Hippocampal formation (tissue), 2 donors: ENCODE results near the gene ABCA6.

ENCODE experiments used
- DNase-seq, 2 donors: peaks; one replicate each; lab custom pipeline; 2025; lab: John Stamatoyannopoulos, UW

The ABCA6 gene

GRCh38 chr17:69143151-69143550 lies 1.5 kb upstream of the ABCA6 start:
- no peak for DNase-seq

GRCh38 chr17:69142175-69142802 lies 594 bp upstream of the ABCA6 start:
- DNase-seq = no peak

GRCh38 chr17:69134112-69134511 lies 7.6 kb downstream of the ABCA6 start:
- no peak for DNase-seq

- no peak for DNase-seq
These were observed 10.9 kb downstream of the ABCA6 start for GRCh38 chr17:69130627-69131296.

- DNase-seq = no peak
These were observed 18.1 kb downstream of the ABCA6 start for GRCh38 chr17:69123626-69124025.

GRCh38 chr17:69122065-69122464 lies 19.6 kb downstream of the ABCA6 start:
- DNase-seq = no peak

- no peak for DNase-seq
These were observed 23.6 kb downstream of the ABCA6 start for GRCh38 chr17:69117855-69118784.

- no peak for DNase-seq
These were observed 29.9 kb downstream of the ABCA6 start for GRCh38 chr17:69111794-69112193.

- no peak for DNase-seq
These were observed 35.6 kb downstream of the ABCA6 start for GRCh38 chr17:69105907-69106730.

GRCh38 chr17:69103557-69104233 lies 38.0 kb downstream of the ABCA6 start:
- no peak for DNase-seq

- DNase-seq = no peak
These were observed 43.1 kb downstream of the ABCA6 start for GRCh38 chr17:69098625-69099024.

GRCh38 chr17:69096541-69096940 lies 45.2 kb downstream of the ABCA6 start:
- no peak for DNase-seq

- no peak for DNase-seq
These were observed 47.7 kb downstream of the ABCA6 start for GRCh38 chr17:69093995-69094394.

- no peak for DNase-seq
These were observed 48.4 kb downstream of the ABCA6 start for GRCh38 chr17:69093279-69093789.

GRCh38 chr17:69090365-69090764 lies 51.3 kb downstream of the ABCA6 start:
- DNase-seq = no peak

- DNase-seq = no peak
These were observed 53.0 kb downstream of the ABCA6 start for GRCh38 chr17:69088643-69089200.

GRCh38 chr17:69086641-69087040 lies 55.1 kb downstream of the ABCA6 start:
- DNase-seq = no peak

GRCh38 chr17:69084911-69085310 lies 56.8 kb downstream of the ABCA6 start:
- no peak for DNase-seq

GRCh38 chr17:69082696-69083095 lies 59.0 kb downstream of the ABCA6 start:
- DNase-seq = no peak

- DNase-seq = no peak
These were observed 62.8 kb downstream of the ABCA6 start for GRCh38 chr17:69078864-69079263.

- no peak for DNase-seq
These were observed 65.9 kb downstream of the ABCA6 start for GRCh38 chr17:69075823-69076222.
